Ascending aorta (tissue), 2 donors: ENCODE results near the gene ESPN. TPM values are rescaled to one million over a fixed set of nuclear protein-coding genes. Genes with fewer than 3 reads are reported as not detected.
"Not testable (repeated sequence)": the region's sequence is repeated elsewhere in the genome, so short reads cannot be mapped to it uniquely, and the experiment has no call there.

Experiments used
- DNase-seq, 2 donors: peaks; one replicate each; pipeline ENCODE4 v3.0.0-alpha.2; 2019; ENCODE audit warnings: low spot score in 2 of 2
- H3K27ac ChIP-seq, 2 donors: fragments of 200-600 bp; sonication (generic); one replicate each; pipeline ENCODE4 v1.5.1; 2016 to 2017; ENCODE audit warnings: mild to moderate bottlenecking in 1 of 2
- H3K27me3 ChIP-seq: fragments of 200-600 bp; sonication (generic); one replicate; pipeline ENCODE4 v1.5.1; 2017
- H3K36me3 ChIP-seq, 2 donors: fragments of 200-600 bp; sonication (generic); one replicate each; pipeline ENCODE4 v1.5.1; 2016
- H3K4me1 ChIP-seq, 2 donors: fragments of 200-600 bp; sonication (generic); one replicate each; pipeline ENCODE4 v1.5.1; 2016 to 2017; ENCODE audit warnings: mild to moderate bottlenecking in 1 of 2
- H3K4me3 ChIP-seq, 2 donors: fragments of 200-600 bp; sonication (generic); one replicate each; pipeline ENCODE4 v1.5.1; 2016 to 2017; ENCODE audit warnings: mild to moderate bottlenecking in 1 of 2
- H3K9me3 ChIP-seq, 2 donors: fragments of 200-600 bp; sonication (generic); one replicate each; pipeline ENCODE4 v1.5.1; 2016
- CTCF ChIP-seq, 3 experiments: fragments of 200-600 bp in 2 of 3; fragments of 450-650 bp in 1 of 3; sonication (generic) in 2 of 3; IDR thresholded peaks; one replicate each; pipeline ENCODE4 v1.5.1; 2016 to 2019; ENCODE audit warnings: antibody characterized with exemption in 3 of 3, mild to moderate bottlenecking in 1 of 3, moderate library complexity in 1 of 3
- intact Hi-C: fragments of 100-400 bp; cut with DNase I; formaldehyde crosslinking; loops from one replicate; pipeline ENCODE4 v1.15.1; 2023
- total RNA-seq: library from RNA; depleted of rRNA; stranded (reverse); fragments of >200 nt; gene quantifications from one replicate; pipeline ENCODE4 v1.1.0, GENCODE V29; 2016

Gene ESPN
- total RNA-seq, 1 donor from 2014 or later, result 2.2 TPM

GRCh38 chr1:6426972-6427350, 2.4 kb downstream of the ESPN start:
- H3K36me3 ChIP-seq, result no peaks in the 10 kb centered on the region
- peaks cover 2 to 8% of the 10 kb centered on the region in 2 donors for H3K4me1 ChIP-seq
- TF ChIP-seq CTCF (IDR thresholded peaks at IDR 0.05), result no peak
- peaks cover 18% of the 10 kb centered on the region for H3K27me3 ChIP-seq
- intact Hi-C loops, result no loop called here
- H3K9me3 ChIP-seq, result no peaks in the 10 kb centered on the region
- no peak for DNase-seq
- H3K27ac ChIP-seq, result no peak overlapping the region
- no peak overlapping the region for H3K4me3 ChIP-seq

DNA sequence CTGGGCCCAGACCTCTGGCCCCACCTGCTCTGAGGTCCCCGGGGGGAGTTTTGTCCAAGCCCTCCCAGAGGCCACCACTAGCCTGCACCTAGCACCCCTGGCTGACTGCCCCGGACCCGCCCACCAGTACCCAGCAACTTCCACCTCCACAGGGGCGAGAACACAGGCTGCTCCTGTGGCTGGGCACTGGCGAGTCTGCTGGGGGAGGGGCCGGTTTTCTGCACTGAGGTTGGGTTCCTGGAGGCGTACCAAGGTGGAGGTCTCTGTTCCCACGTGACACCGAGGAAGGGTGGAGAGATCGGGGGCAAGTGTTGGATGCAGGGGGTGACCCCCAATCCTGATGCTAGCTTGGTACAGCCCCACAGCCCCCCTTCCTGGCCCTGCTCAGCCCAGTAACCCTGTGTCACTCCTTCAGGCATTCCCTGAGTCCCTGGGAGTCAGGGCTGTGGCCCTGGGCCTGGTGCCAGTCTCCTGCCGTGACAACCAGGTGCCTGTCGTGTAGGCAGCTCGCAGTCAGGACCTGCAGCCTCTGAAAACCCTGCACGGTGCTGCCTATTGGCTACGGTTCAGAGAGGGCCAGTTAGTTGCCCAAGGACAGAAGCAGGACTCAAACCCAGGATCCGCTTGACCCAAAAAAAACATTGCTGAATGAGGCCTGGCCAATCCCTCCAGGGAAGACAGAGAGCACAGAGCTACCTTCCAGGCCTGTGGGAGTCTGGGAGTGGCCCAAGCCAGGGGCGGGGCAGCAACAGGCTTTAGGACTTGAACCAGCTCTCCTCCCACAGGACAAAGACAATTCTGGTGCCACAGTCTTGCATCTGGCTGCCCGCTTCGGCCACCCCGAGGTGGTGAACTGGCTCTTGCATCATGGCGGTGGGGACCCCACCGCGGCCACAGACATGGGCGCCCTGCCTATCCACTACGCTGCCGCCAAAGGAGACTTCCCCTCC, 3.1 kb downstream of the ESPN start:
- no peak for TF ChIP-seq CTCF (IDR thresholded peaks at IDR 0.05)
- intact Hi-C loops, result no loop called here
- Histone ChIP-seq H3K4me1 (peaks cover 2 to 8% of the 10 kb centered on the region in 2 donors), H3K27me3 (peaks cover 18% of the 10 kb centered on the region), H3K4me3 (no peak overlapping the region), H3K27ac (no peak overlapping the region), H3K9me3 (no peaks in the 10 kb centered on the region), H3K36me3 (no peaks in the 10 kb centered on the region)
- no peak for DNase-seq

DNA sequence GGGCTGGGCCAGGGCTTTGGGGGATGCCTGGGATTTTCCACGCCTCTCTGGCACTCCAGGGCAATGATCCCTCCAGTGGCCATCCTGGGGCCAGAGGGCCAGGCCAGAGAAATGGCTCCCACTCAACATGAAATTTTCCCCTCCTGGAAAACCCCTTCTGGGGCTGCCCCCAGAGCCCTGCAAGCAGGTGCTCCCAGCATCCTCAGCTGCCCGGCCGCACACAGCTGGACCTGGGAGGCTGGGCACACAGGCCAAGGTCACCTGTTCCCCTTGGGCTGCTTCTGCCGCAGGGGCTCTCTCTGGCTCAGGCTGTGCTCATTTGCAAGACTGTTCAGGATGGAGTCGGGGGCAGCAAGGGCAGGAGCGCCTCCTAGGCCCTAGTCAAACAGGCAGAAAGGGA, 3.9 kb downstream of the ESPN start:
- peaks cover 18% of the 10 kb centered on the region for H3K27me3 ChIP-seq
- DNase-seq, H3K4me1 ChIP-seq, H3K4me3 ChIP-seq, H3K9me3 ChIP-seq, H3K36me3 ChIP-seq, H3K27ac ChIP-seq, intact Hi-C loops: not testable (repeated sequence)

DNA sequence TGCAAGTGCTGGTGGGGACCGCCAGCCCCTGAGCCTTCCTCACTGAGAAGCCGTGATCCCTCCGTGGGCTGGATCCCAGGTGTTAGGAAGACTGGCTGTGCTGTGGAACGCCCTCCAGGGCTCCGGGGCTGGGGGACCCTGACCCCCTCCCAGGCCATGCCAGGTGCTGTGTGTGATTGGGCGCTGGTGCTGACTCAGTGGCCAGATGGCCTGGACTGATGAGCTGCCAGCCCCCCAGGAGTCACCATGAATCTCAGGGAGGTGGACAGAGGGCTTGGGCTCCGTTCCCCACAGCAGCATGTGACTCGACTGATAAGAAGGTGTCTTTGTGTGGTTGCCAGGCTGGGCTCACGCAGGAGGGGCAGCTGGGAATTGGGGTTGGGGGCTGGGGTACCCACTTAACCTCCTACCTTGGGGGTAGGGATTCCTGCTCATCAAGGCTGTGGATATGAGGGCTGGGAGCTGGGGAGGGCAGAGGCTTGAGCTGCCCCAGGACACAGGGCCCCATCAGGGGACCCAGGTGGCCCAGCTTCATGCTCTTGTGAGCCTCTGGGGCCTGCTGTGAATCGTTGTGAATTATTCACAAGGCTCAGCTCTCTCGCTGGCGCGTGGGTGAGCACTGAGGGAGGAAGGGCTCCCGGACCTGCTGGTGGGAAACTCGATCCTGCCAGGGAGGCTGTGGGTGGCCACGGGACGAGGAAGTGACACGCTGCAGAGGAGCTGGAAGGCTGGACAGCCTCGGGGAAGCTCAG, 5.3 kb downstream of the ESPN start:
- H3K27ac ChIP-seq, H3K4me3 ChIP-seq, intact Hi-C loops, H3K9me3 ChIP-seq, DNase-seq, H3K4me1 ChIP-seq, H3K36me3 ChIP-seq: not testable (repeated sequence)
- peaks cover 11% of the 10 kb centered on the region for H3K27me3 ChIP-seq

GRCh38 chr1:6431645-6432579, 7.3 kb downstream of the ESPN start:
- DNase-seq, H3K9me3 ChIP-seq, H3K27ac ChIP-seq, intact Hi-C loops, H3K4me3 ChIP-seq, H3K27me3 ChIP-seq, H3K4me1 ChIP-seq, H3K36me3 ChIP-seq: not testable (repeated sequence)

DNA sequence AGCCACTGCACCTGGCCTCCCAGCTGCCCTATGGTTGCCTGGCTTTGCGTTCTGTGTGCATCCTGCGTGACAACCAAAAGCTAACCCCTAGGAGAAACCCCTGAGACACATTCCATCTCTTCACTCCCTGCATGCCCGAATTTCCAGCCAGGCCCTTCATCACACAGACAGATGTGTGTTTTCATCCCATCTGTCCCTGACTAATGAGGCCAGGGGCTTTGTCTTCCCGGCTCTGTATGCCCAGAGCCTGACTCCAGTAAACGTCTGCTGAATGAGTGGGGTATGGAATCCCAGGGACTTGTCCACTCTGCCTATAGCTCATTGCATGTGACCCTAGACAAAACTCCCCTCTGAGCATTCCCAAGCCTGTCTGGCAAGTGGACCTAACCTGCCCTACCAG, 9.6 kb downstream of the ESPN start:
- no peak for DNase-seq
- Histone ChIP-seq H3K4me3 (no peak overlapping the region), H3K36me3 (no peaks in the 10 kb centered on the region), H3K4me1 (no peaks in the 10 kb centered on the region), H3K9me3 (no peaks in the 10 kb centered on the region), H3K27me3 (no peaks in the 10 kb centered on the region), H3K27ac (no peak overlapping the region)
- intact Hi-C loops, result no loop called here
- TF ChIP-seq CTCF (IDR thresholded peaks at IDR 0.05), result no peak
